Central memory CD8-positive, alpha-beta T cell (primary cell): ENCODE data around the gene HECTD4.
"Not testable (repeated sequence)": the region's sequence is repeated elsewhere in the genome, so short reads cannot be mapped to it uniquely, and the experiment has no call there.

Experiments used
- ATAC-seq: fragments of 150-1000 bp; cut with Tn5 transposase; replicated peaks from 2 replicates; pipeline ENCODE4 v1.10.0; 2022; ENCODE audit warnings: mild to moderate bottlenecking, moderate FRiP score, moderate number of reproducible peaks; ENCODE audit not compliant: poor library complexity, severe bottlenecking; ENCODE audit errors: extremely low read depth
- DNase-seq, 2 donors: peaks; one replicate each; pipeline ENCODE4 v3.0.0; 2021; ENCODE audit warnings: low spot score in 2 of 2
- H3K27ac Mint-ChIP-seq: one replicate; pipeline ENCODE4 v1.8.0; 2022; ENCODE audit warnings: low read depth, mild to moderate bottlenecking, moderate library complexity, mixed read lengths
- H3K27me3 Mint-ChIP-seq: one replicate; pipeline ENCODE4 v1.8.0; 2022; ENCODE audit warnings: mixed read lengths
- H3K36me3 Mint-ChIP-seq: one replicate; pipeline ENCODE4 v1.8.0; 2022; ENCODE audit warnings: mild to moderate bottlenecking, moderate library complexity, mixed read lengths; ENCODE audit not compliant: insufficient read depth
- H3K4me1 Mint-ChIP-seq: one replicate; pipeline ENCODE4 v1.8.0; 2022; ENCODE audit warnings: mixed read lengths
- H3K4me3 Mint-ChIP-seq: one replicate; pipeline ENCODE4 v1.8.0; 2022; ENCODE audit warnings: mild to moderate bottlenecking, moderate library complexity, mixed read lengths
- H3K9me3 Mint-ChIP-seq: one replicate; pipeline ENCODE4 v1.8.0; 2022; ENCODE audit warnings: mixed read lengths

HECTD4 gene

DNA sequence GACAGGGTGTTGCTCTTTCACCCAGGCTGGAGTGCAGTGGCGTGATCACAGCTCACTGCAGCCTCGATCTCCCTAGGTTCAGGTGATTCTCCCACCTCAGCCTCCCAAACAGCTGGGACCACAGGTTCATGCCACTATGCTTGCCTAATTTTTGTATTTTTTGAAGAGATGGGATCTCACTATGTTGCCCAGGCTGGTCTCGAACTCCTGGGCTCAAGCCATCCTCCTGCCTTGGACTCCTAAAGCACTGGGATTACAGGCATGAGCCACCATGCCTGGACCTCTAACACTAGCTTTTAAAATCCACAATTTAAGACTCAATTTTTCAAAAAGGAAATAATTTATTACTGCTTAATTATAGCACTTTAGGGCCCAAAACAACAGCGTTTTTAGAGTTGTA is 149.0 kb downstream of the HECTD4 start:
- Mint-ChIP-seq H3K4me1 (no peaks in the 10 kb centered on the region), H3K4me3 (no peak overlapping the region), H3K27ac (no peak overlapping the region), H3K36me3 (peaks cover 45% of the 10 kb centered on the region), H3K9me3 (no peaks in the 10 kb centered on the region), H3K27me3 (no peaks in the 10 kb centered on the region)
- DNase-seq (no peak), ATAC-seq (no peak)

DNA sequence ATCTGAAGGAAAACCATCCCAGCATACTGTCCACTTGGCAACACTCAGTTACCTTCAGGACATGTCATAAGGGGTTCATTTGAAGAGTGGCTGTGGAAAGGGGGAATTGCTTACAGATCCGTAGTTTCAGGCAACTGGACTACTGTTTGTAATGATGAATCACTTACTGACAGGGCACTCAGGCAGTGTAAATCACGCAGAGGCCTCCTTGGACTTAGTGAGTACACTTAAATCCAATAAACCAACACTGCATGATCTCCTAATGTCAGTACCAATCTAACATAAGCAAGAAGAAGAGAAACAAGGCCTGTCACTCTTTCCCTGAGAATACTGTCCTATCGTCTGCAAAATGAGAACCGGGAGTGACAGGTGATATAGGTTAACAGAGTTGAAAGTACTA is 152.1 kb downstream of the HECTD4 start:
- DNase-seq (no peak), ATAC-seq (no peak)
- Mint-ChIP-seq H3K4me3 (no peak overlapping the region), H3K27ac (no peak overlapping the region), H3K4me1 (no peaks in the 10 kb centered on the region), H3K27me3 (no peaks in the 10 kb centered on the region), H3K36me3 (peaks cover 37% of the 10 kb centered on the region), H3K9me3 (no peaks in the 10 kb centered on the region)

DNA sequence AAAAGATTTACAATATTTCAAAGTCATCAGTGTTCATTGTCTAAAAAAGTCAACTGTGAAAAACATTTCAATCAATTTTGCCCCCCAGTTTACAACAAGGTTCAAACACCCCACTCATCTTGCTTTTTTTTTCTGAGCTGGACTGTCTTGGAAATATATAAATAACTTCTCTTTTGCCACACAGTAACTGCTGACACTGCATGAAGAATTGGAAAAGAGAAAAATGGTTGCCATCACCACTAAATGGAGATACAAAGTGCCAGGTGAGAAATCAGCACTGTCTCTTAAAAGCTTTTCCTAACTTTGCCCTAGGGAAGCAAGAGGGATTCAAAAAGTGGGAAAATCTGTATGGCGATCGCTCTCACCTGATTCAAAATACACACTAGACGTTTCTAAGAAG is 155.5 kb downstream of the HECTD4 start:
- H3K9me3 Mint-ChIP-seq = no peaks in the 10 kb centered on the region
- no peak for DNase-seq
- no peak overlapping the region for H3K27ac Mint-ChIP-seq
- H3K27me3 Mint-ChIP-seq = no peaks in the 10 kb centered on the region
- no peak for ATAC-seq
- no peaks in the 10 kb centered on the region for H3K4me1 Mint-ChIP-seq
- peaks cover 28% of the 10 kb centered on the region for H3K36me3 Mint-ChIP-seq
- no peak overlapping the region for H3K4me3 Mint-ChIP-seq

DNA sequence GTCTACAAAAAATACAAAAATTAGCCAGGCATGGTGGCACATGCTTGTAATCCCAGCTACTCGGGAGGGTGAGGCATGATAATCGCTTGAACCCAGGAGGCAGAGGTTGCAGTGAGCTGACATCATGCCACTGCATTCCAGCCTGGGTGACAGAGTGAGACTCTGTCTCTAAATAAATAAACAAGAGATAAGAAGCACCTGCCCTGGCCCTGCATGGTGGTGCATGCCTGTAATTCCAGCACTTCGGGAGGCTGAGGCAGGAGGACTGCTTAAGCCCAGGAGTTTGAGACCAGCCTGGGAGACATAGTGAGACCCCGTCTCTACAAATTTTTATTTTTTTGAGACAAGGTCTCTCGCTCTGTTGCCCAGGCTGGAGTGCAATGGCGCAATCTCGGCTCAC is 161.6 kb downstream of the HECTD4 start:
- not testable (repeated sequence) for H3K27ac Mint-ChIP-seq, H3K4me1 Mint-ChIP-seq, H3K4me3 Mint-ChIP-seq, ATAC-seq, H3K27me3 Mint-ChIP-seq, DNase-seq, H3K9me3 Mint-ChIP-seq
- peaks cover 24% of the 10 kb centered on the region for H3K36me3 Mint-ChIP-seq

DNA sequence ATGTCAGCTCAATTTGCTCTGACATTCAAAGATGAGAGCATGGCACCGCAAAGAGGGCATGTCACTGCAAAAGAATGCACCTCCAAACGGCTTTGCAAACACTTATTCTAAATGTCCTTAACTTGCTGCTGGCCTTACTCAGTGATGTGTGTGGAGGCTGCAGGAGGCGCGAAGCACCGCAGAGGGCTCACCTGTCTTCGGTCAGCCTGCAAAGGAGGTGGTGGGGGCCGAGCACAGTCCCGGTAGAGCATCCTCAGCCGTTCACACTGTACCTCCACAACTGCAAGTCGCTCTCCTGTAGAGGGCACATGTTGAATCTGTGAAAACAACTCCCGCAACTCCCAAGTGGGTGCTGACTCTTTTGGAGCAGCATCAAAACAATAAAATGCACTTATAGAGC is 163.0 kb downstream of the HECTD4 start:
- ATAC-seq = no peak
- no peaks in the 10 kb centered on the region for H3K4me1 Mint-ChIP-seq
- no peak overlapping the region for H3K27ac Mint-ChIP-seq
- no peaks in the 10 kb centered on the region for H3K27me3 Mint-ChIP-seq
- H3K4me3 Mint-ChIP-seq = no peak overlapping the region
- DNase-seq = no peak
- H3K36me3 Mint-ChIP-seq = peaks cover 21% of the 10 kb centered on the region
- H3K9me3 Mint-ChIP-seq = no peaks in the 10 kb centered on the region

DNA sequence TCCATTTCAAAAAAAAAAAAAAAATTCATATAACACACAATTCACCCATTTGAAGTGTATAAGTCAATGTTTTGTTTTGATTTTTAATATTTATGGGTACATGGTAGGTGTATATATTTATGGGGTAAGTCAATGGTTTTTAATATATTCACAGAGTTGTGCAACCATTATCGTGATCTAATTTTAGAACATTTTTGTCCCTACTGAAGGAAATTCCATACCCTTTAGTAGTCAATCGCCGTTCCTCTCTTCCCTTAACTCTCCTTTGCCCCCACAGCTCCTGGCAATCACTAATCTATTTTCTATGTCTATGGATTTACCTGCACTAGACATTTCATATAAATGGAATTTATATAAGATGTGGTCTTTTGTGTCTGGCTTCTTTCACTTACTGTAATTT is 164.1 kb downstream of the HECTD4 start:
- DNase-seq (no peak), ATAC-seq (no peak)
- Mint-ChIP-seq H3K27ac (no peak overlapping the region), H3K4me1 (no peaks in the 10 kb centered on the region), H3K9me3 (no peaks in the 10 kb centered on the region), H3K36me3 (peaks cover 21% of the 10 kb centered on the region), H3K4me3 (no peak overlapping the region), H3K27me3 (no peaks in the 10 kb centered on the region)

DNA sequence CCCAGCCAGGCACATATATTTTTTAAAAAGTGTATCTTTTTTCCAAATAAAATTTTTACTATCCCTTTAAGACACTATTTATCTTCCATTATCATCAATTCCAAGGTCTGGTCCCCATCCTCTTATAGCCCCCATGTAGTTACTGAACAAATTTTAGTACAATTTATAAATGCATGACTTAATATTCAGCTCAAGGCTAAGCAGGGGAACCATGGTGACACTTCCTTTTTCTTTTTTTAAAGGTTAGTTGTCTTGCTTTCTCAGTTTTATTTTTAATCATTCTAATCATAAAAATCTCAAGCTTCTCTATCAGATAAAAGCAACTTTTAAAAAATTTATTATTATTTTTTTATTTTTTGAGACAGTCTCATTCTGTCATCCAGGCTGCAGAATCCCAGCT is 164.6 kb downstream of the HECTD4 start:
- Mint-ChIP-seq H3K27ac (no peak overlapping the region), H3K4me1 (no peaks in the 10 kb centered on the region), H3K27me3 (no peaks in the 10 kb centered on the region), H3K9me3 (no peaks in the 10 kb centered on the region), H3K4me3 (no peak overlapping the region), H3K36me3 (peaks cover 19% of the 10 kb centered on the region)
- ATAC-seq (no peak), DNase-seq (no peak)

DNA sequence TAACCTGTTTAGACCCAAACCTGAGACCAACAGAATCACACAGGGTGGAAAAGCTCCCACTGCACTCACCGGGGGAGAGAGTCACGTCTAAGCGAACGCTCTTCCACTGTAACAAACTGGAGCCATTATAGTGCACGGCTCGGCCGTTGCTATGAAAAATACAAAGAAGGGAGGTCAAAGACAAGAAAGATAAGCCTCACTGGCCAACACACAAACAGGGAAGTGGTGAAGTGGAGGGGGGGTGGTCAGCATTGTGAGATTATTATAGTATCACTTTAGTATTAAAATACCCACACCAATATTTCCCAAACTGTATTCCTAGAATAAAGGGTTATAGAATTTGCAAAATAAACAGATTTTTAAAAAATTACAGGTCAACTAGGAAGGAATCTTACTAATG is 166.0 kb downstream of the HECTD4 start:
- DNase-seq = no peak
- H3K9me3 Mint-ChIP-seq = no peaks in the 10 kb centered on the region
- no peaks in the 10 kb centered on the region for H3K4me1 Mint-ChIP-seq
- H3K27ac Mint-ChIP-seq = no peak overlapping the region
- ATAC-seq = no peak
- peaks cover 22% of the 10 kb centered on the region for H3K36me3 Mint-ChIP-seq
- H3K4me3 Mint-ChIP-seq = no peak overlapping the region
- H3K27me3 Mint-ChIP-seq = no peaks in the 10 kb centered on the region

DNA sequence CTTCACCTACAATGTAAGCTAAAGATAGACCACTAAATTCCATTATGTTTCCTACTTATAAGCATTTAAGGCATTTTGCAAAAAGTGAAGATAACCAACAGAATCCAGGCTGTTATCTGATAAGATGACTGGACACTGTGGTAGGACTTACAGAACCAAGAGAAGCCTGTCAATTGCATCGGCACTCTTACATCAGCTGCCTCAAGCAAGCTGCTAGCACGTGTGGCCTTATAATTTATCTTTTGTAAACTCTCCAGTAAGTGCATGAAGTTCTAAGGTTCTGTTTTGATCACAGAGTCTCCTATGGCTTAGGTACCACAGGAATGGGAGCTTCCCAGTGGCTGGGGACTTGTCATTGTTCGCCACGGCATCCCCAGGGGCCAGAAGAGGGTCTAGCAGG is 168.2 kb downstream of the HECTD4 start:
- DNase-seq = no peak
- Mint-ChIP-seq H3K36me3 (peaks cover 36% of the 10 kb centered on the region), H3K27ac (no peak overlapping the region), H3K4me1 (no peaks in the 10 kb centered on the region), H3K27me3 (no peaks in the 10 kb centered on the region), H3K9me3 (no peaks in the 10 kb centered on the region), H3K4me3 (no peak overlapping the region)
- no peak for ATAC-seq

DNA sequence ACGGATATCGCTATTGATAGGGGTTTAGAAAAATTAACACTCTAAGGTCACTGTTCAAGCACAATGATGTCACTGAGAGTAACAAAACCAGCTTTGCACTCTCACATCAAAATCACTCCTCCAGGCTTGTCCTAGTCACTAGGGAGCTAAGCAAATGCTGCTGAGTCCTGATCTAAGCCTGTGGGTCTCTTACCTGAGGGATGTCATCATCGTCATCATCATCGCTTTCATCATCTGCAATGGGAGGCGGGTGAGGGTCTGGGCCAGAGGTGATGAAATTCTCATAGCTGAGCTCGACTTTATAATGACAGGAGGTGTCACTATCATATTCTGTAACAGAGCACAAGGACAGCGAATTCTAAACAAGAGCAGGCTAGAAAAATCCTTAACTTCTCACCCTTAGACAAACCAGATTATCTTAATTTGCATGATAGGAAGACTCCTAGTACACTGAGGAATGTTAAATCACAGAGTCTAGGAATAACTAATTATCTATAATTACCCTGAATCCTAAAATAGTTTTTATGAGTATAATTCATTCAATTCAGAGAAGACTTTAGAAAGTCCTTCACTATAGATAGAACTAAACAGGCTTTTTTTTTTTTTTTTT is 173.8 kb downstream of the HECTD4 start:
- Mint-ChIP-seq H3K4me1 (peaks cover 12% of the 10 kb centered on the region), H3K36me3 (peaks cover 46% of the 10 kb centered on the region)
- DNase-seq = no peak

DNA sequence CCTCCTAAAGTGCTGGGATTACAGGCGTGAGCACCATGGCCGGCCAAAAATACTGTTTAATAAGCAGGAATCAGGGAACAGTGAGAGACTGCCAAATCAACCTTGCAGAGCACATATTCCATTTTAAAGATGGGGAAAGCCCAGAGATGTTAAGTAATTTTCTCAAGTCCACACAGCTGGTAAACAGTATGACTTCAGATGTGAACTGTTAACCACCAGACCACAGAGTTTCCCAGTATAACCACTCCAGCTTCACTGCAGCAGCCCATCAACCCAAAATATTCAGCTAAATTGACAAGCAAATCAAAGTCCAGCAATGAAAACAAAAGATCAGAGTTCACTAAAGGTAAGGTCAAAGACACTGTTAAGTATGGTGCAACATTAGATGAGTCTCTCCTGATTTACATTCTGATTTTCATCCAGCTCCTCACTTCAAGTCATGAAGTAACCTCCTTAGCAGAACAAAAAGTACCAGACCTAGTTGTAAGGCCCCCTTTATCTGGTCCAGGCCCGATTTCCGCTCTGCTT is 174.8 kb downstream of the HECTD4 start:
- no peaks in the 10 kb centered on the region for H3K9me3 Mint-ChIP-seq
- peaks cover 54% of the 10 kb centered on the region for H3K36me3 Mint-ChIP-seq
- peaks cover 12% of the 10 kb centered on the region for H3K4me1 Mint-ChIP-seq
- ATAC-seq = no peak
- H3K27ac Mint-ChIP-seq = no peak overlapping the region
- no peaks in the 10 kb centered on the region for H3K27me3 Mint-ChIP-seq
- no peak overlapping the region for H3K4me3 Mint-ChIP-seq
- DNase-seq = no peak

More for the DNA sequence above, 173.8 kb downstream of the HECTD4 start:
- H3K27me3 Mint-ChIP-seq = no peaks in the 10 kb centered on the region
- no peaks in the 10 kb centered on the region for H3K9me3 Mint-ChIP-seq
- H3K27ac Mint-ChIP-seq = no peak overlapping the region
- ATAC-seq = no peak
- no peak overlapping the region for H3K4me3 Mint-ChIP-seq

DNA sequence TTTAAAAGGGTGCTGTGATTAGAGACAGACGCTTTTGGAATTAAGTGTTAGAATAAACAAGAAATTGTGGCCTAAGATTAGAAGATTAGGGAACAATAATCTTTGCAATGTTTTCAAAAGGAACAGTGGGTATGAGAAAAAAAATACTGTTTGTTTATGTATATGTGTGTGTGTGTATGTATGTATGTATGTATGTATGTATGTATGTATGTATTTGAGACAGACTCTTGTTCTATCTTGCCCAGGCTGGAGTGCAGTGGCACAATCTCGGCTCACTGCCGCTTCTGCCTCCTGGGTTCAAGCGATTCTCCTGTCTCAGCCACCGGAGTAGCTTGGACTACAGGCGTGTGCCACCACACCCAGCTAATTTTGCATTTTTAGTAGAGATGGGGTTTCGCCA is 175.3 kb downstream of the HECTD4 start:
- no peak for DNase-seq
- ATAC-seq = no peak
- Mint-ChIP-seq H3K27ac (no peak overlapping the region), H3K9me3 (no peaks in the 10 kb centered on the region), H3K27me3 (no peaks in the 10 kb centered on the region), H3K4me3 (no peak overlapping the region), H3K36me3 (peaks cover 54% of the 10 kb centered on the region), H3K4me1 (peaks cover 12% of the 10 kb centered on the region)

DNA sequence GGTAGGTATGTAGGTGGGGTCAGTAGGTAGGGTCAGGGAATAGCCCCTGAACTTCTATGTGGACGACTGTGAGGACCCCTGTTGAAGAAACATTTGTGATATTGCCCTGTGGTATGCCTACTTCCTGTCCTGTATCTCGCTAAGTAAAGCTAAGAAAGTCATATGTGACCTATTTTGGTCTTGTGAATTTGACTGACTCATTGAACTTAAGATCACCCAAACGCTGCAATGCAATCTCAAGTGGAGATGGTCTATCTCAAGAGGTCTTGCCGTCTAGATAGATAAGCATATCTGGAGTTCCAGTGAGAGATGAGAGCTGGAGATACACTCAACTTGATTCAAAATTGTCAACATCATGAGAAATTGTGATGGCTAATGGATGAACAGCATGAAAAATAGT is 183.1 kb downstream of the HECTD4 start:
- Mint-ChIP-seq H3K27ac (no peak overlapping the region), H3K36me3 (peaks cover 39% of the 10 kb centered on the region)

More for the DNA sequence above, 183.1 kb downstream of the HECTD4 start:
- ATAC-seq (no peak), DNase-seq (no peak)
- H3K27me3 Mint-ChIP-seq = no peaks in the 10 kb centered on the region
- no peak overlapping the region for H3K4me3 Mint-ChIP-seq
- no peaks in the 10 kb centered on the region for H3K9me3 Mint-ChIP-seq
- peaks cover 5% of the 10 kb centered on the region for H3K4me1 Mint-ChIP-seq
